Pancreas (tissue), 10 donors: ENCODE results near the gene PHACTR3. TPM values are rescaled to one million over a fixed set of nuclear protein-coding genes. Genes with fewer than 3 reads are reported as not detected.

Experiments
- ATAC-seq, 4 donors: fragments of 200-7000 bp; cut with Tn5 transposase; one replicate each; pipeline versions ENCODE4 v1.8.0 to v1.9.1; 2020; ENCODE audit warnings: mild to moderate bottlenecking in 4 of 4, moderate library complexity in 4 of 4
- DNase-seq, 6 donors: peaks; one replicate each; pipeline ENCODE4 v3.0.0-alpha.2; 2020
- FAIRE-seq: peaks from 2 replicates; lab custom pipeline; 2012; peaks lifted over from hg19 to GRCh38; lab: Jason Lieb, UNC
- H3K27ac ChIP-seq, 4 donors: fragments of 200-600 bp; sonication (generic); 1 replicate in 3 of 4; 2 replicates in 1 of 4; pipeline versions ENCODE4 v1.5.0 to v1.8.0; 2020
- H3K27me3 ChIP-seq, 4 donors: fragments of 200-600 bp; one replicate each; pipeline ENCODE4 v1.8.0; 2021
- H3K36me3 ChIP-seq, 3 donors: fragments of 200-600 bp; sonication (generic) in 1 of 3; one replicate each; pipeline versions ENCODE4 v1.5.0 to v1.8.0; 2020 to 2021
- H3K4me1 ChIP-seq, 3 donors: fragments of 200-600 bp; one replicate each; pipeline ENCODE4 v1.8.0; 2021
- H3K4me3 ChIP-seq, 4 donors: fragments of 200-600 bp; sonication (generic) in 2 of 4; one replicate each; pipeline versions ENCODE4 v1.5.0 to v1.8.0; 2020 to 2021
- H3K9me3 ChIP-seq, 4 donors: fragments of 200-600 bp; one replicate each; pipeline ENCODE4 v1.8.0; 2021
- CTCF ChIP-seq, 4 donors: fragments of 200-600 bp; sonication (generic) in 3 of 4; IDR thresholded peaks; one replicate each; pipeline versions ENCODE4 v1.5.0 to v1.8.0; 2021; ENCODE audit warnings: antibody characterized with exemption in 4 of 4
- WGBS, 2 donors: extraction: QIAGEN DNeasy Blood & Tissue Kit; methylation state at CpG; one replicate each; pipeline ENCODE4 v1.1.7; 2013; 5-methylcytosine and 5-hydroxymethylcytosine counted together
- intact Hi-C, 3 donors: fragments of 100-400 bp; cut with DNase I; formaldehyde crosslinking; loops; one replicate each; pipeline versions ENCODE4 v1.11.1 to v1.14.2; 2022
- polyA plus RNA-seq, 2 donors: library from polyadenylated mRNA; stranded (reverse); fragments of 200-250 nt; gene quantifications; one replicate each; pipeline ENCODE4 v1.2.3, GENCODE V29; 2013
- total RNA-seq, 6 donors: library from RNA; stranded (reverse); fragmentation: NEBNext Ultra II Directional in 4 of 6; extraction: Animal tissue kit (Norgen Biotek cat#: 25700) in 4 of 6; gene quantifications; one replicate each; pipeline versions ENCODE4 v1.2.1 to v1.2.4, GENCODE V29; 2021 to 2023
- donor health status: healthy with polysubstance abuse.
- donor health status: DM: no; HTN: no; CAD: no; lungs with moderate emphysema.
- donor health status: DM: no; HTN: no; CAD: no.
- donor health status: control.
- donor health status: control.
- donor health status: Bipolar disorder and iron deficiency.
- donor health status: DM: yes; HTN: yes; CAD: no.
- donor health status: DM: no; HTN: no; CAD: no.
- donor health status: DM: no; HTN: no; CAD: no.
- donor health status: DM: yes; HTN: yes; CAD: no.

PHACTR3 gene
- total and polyA plus RNA-seq, 8 donors, result 0.14 to 1.5 (median 0.35) TPM; not detected in 3

GRCh38 chr20:59808729-59809381 lies 204.5 kb downstream of the PHACTR3 start:
- Histone ChIP-seq H3K4me3 (no peak overlapping the region), H3K27me3 (no peaks in the 10 kb centered on the region), H3K36me3 (no peaks in the 10 kb centered on the region), H3K27ac (no peak overlapping the region), H3K4me1 (no peaks in the 10 kb centered on the region), H3K9me3 (no peaks in the 10 kb centered on the region)
- ATAC-seq (no peak), DNase-seq (peak in 1 of 6 donors; percentile 46), FAIRE-seq (no peak)
- intact Hi-C loops, result no loop called here
- 66 to 83% methylated on average over 29 of the region's 29 CpGs for WGBS, 2 donors
- no peak for TF ChIP-seq CTCF (IDR thresholded peaks at IDR 0.05)

- no peak for TF ChIP-seq CTCF (IDR thresholded peaks at IDR 0.05)
- FAIRE-seq (no peak), DNase-seq (no peak)
Measured at GRCh38 chr20:59809630-59810448, 205.5 kb downstream of the PHACTR3 start.

GRCh38 chr20:59810449-59811187 lies 206.3 kb downstream of the PHACTR3 start:
- DNase-seq (peak in 1 of 6 donors; percentile 14), ATAC-seq (no peak), FAIRE-seq (no peak)
- H3K9me3 ChIP-seq, result no peaks in the 10 kb centered on the region
- WGBS, 2 donors, result 68 to 80% methylated on average over 15 of the region's 15 CpGs
- no peak overlapping the region for H3K4me3 ChIP-seq
- H3K27me3 ChIP-seq, result no peaks in the 10 kb centered on the region
- no peak for TF ChIP-seq CTCF (IDR thresholded peaks at IDR 0.05)
- intact Hi-C loops, result no loop called here
- no peaks in the 10 kb centered on the region for H3K4me1 ChIP-seq
- H3K36me3 ChIP-seq, result no peaks in the 10 kb centered on the region
- no peak overlapping the region for H3K27ac ChIP-seq

More at GRCh38 chr20:59809630-59810448, 205.5 kb downstream of the PHACTR3 start:
- no peaks in the 10 kb centered on the region for H3K36me3 ChIP-seq
- 76 to 81% methylated on average over 11 of the region's 11 CpGs for WGBS, 2 donors
- no peaks in the 10 kb centered on the region for H3K27me3 ChIP-seq
- no peaks in the 10 kb centered on the region for H3K9me3 ChIP-seq
- H3K4me3 ChIP-seq, result no peak overlapping the region
- H3K27ac ChIP-seq, result no peak overlapping the region
- H3K4me1 ChIP-seq, result no peaks in the 10 kb centered on the region
- intact Hi-C loops, result no loop called here
- ATAC-seq, result no peak

- Histone ChIP-seq H3K4me1 (no peaks in the 10 kb centered on the region), H3K9me3 (no peaks in the 10 kb centered on the region), H3K27ac (no peak overlapping the region), H3K27me3 (no peaks in the 10 kb centered on the region), H3K36me3 (no peaks in the 10 kb centered on the region), H3K4me3 (no peak overlapping the region)
- ATAC-seq, result no peak
- DNase-seq, result peak in 1 of 6 donors; percentile 27
- 76 to 84% methylated on average over 7 of the region's 7 CpGs for WGBS, 2 donors
- intact Hi-C loops, result no loop called here
- no peak for FAIRE-seq
- TF ChIP-seq CTCF (IDR thresholded peaks at IDR 0.05), result no peak
Measured at GRCh38 chr20:59811681-59812171, 207.4 kb downstream of the PHACTR3 start.
